SH-SY5Y (cell line): ENCODE measurements around the gene RNU1-2.

Experiments used
- GATA2 ChIP-seq: IDR thresholded peaks from 2 replicates; pipeline ENCODE4 v1.6.1; 2011; ENCODE audit warnings: mild to moderate bottlenecking, low read depth, low read length
- GATA3 ChIP-seq: IDR thresholded peaks from 2 replicates; pipeline ENCODE4 v1.6.1; 2011; ENCODE audit warnings: low read depth, mild to moderate bottlenecking, low read length, moderate library complexity

DNA sequence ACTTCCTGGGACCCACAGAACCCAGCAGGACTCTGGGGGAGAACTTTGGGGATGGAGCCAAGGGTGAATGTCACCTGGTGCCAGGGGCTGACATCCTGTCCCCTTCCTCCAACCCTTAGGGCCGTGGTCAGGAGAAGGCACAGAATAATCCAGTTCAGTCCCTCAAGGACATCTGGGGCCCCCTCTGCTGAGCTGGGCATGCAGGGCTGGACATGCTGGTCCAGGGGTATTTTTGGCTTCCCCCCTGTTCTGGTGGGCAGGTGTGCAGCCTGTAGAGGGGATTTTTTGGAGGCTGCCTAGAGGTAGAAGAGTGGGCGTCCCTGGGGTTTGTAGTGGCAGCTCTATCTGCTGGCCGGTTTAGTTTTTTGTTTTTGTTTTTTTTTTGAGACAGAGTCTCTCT is 22.6 kb downstream of the RNU1-2 start:
- TF ChIP-seq GATA3 (no peak), GATA2 (no peak)
